K562 (cell line): ENCODE measurements around the gene TOMM22. TPM values are rescaled to one million over a fixed set of nuclear protein-coding genes. Genes with fewer than 3 reads are reported as not detected.

ENCODE experiments used
- ATAC-seq: fragments of 200-7000 bp; cut with Tn5 transposase; 3 replicates; pipeline ENCODE4 v1.9.1; 2020; ENCODE audit warnings: moderate library complexity
- BruUV-seq: library from RNA; stranded (reverse); fragments of 400-500 nt; replicated peaks from 2 replicates; lab custom pipeline; 2021; lab: Mats Ljungman, UMichigan
- CTCF ChIA-PET: fragments of 300-600 bp; formaldehyde crosslinking; extraction: SDS; loops from one replicate; lab custom pipeline; 2021; ENCODE audit warnings: low intra/inter-chr PET ratio; lab: Yijun Ruan, JAX
- POLR2A ChIA-PET: fragments of 300-600, 350-650 bp; sonication (Branson Sonifier 250); formaldehyde crosslinking; extraction: SDS; loops from one replicate; lab custom pipeline; 2021; ENCODE audit warnings: antibody characterized with exemption, inconsistent platforms; lab: Yijun Ruan, JAX
- DNase-seq, 4 experiments: peaks; one replicate each; pipeline versions ENCODE4 v3.0.0 to v3.0.0-alpha.2; 2011 to 2018; ENCODE audit warnings: low spot score in 3 of 4, mixed read lengths in 3 of 4; ENCODE audit errors: extremely low read depth in 1 of 4
- FAIRE-seq: peaks from 2 replicates; lab custom pipeline; 2011; peaks lifted over from hg19 to GRCh38; lab: Jason Lieb, UNC
- H2AFZ ChIP-seq: 2 replicates; pipeline ENCODE4 v1.6.0; 2011; ENCODE audit warnings: low read depth, low read length, control low read depth, inconsistent platforms
- H3K27ac ChIP-seq: fragments of 200-600 bp; 3 replicates; pipeline ENCODE4 v1.8.0; 2011; ENCODE audit warnings: low read depth, mild to moderate bottlenecking, control low read depth, inconsistent platforms, low read length, moderate library complexity, mixed read lengths; ENCODE audit errors: extremely low read depth
- H3K27me3 ChIP-seq, 2 experiments: fragments of 300-600 bp in 1 of 2; 2 replicates in 1 of 2; 3 replicates in 1 of 2; pipeline versions ENCODE4 v1.6.0 to v1.8.0; 2011; ENCODE audit warnings: inconsistent platforms in 2 of 2, low read length in 2 of 2, mild to moderate bottlenecking in 1 of 2, mixed read lengths in 1 of 2, moderate library complexity in 1 of 2; ENCODE audit not compliant: control insufficient read depth in 2 of 2, insufficient read depth in 2 of 2
- H3K36me3 ChIP-seq: fragments of 300-600 bp; 3 replicates; pipeline ENCODE4 v1.8.0; 2011; ENCODE audit warnings: mild to moderate bottlenecking, low read length, inconsistent platforms; ENCODE audit not compliant: control insufficient read depth, insufficient read depth
- H3K4me1 ChIP-seq, 2 experiments: fragments of 200-600 bp in 1 of 2; replicated peaks in 1 of 2; 2 replicates in 1 of 2; 3 replicates in 1 of 2; pipeline versions ENCODE4 v1.5.1 to v1.8.0; 2011; ENCODE audit warnings: inconsistent platforms in 2 of 2, low read length in 2 of 2, mild to moderate bottlenecking in 1 of 2, mixed read lengths in 1 of 2, moderate library complexity in 1 of 2; ENCODE audit not compliant: control insufficient read depth in 2 of 2, insufficient read depth in 2 of 2
- H3K4me2 ChIP-seq: 2 replicates; pipeline ENCODE4 v1.6.1; 2011; ENCODE audit warnings: low read length, control low read depth, inconsistent platforms, mixed read lengths; ENCODE audit not compliant: insufficient read depth
- H3K4me3 ChIP-seq: fragments of 200-600 bp; sonication (generic), shearing (Covaris generic); 2 replicates; pipeline ENCODE4 v1.5.1; 2016; ENCODE audit warnings: control low read depth, inconsistent platforms
- H3K79me2 ChIP-seq: fragments of 200-600 bp; 3 replicates; pipeline ENCODE4 v1.8.0; 2011; ENCODE audit warnings: low read length, inconsistent platforms; ENCODE audit not compliant: control insufficient read depth, insufficient read depth
- H3K9ac ChIP-seq, 2 experiments: 2 replicates each; pipeline versions ENCODE4 v1.6.0 to v1.6.1; 2011; ENCODE audit warnings: low read depth in 2 of 2, low read length in 2 of 2, control low read depth in 1 of 2, inconsistent platforms in 1 of 2, mild to moderate bottlenecking in 1 of 2, mixed read lengths in 1 of 2; ENCODE audit not compliant: insufficient read depth in 1 of 2
- H3K9me1 ChIP-seq: one replicate; pipeline ENCODE4 v1.6.0; 2011; ENCODE audit warnings: inconsistent platforms, mild to moderate bottlenecking, low read length, moderate library complexity; ENCODE audit not compliant: control insufficient read depth, insufficient read depth
- H3K9me3 ChIP-seq: replicated peaks from 2 replicates; pipeline ENCODE4 v1.5.1; 2011; ENCODE audit warnings: low read depth, low read length, inconsistent platforms; ENCODE audit not compliant: control insufficient read depth, insufficient read depth
- H4K20me1 ChIP-seq: replicated peaks from 2 replicates; pipeline ENCODE4 v1.6.1; 2011; ENCODE audit warnings: low read length, inconsistent platforms, mixed read lengths; ENCODE audit not compliant: control insufficient read depth, insufficient read depth
- ARID1B ChIP-seq: fragments of 450-650 bp; IDR thresholded peaks from 2 replicates; pipeline ENCODE4 v1.6.1; 2016; ENCODE audit warnings: antibody characterized with exemption, mild to moderate bottlenecking, inconsistent platforms
- CAMTA2 ChIP-seq: fragments of 250-450 bp; sonication (Bioruptor Pico); conservative IDR thresholded peaks from 2 replicates; pipeline ENCODE4 v1.5.1; 2022
- CCAR2 ChIP-seq: fragments of 200-400 bp; formaldehyde crosslinking; IDR thresholded peaks from 2 replicates; pipeline ENCODE4 v1.6.1; 2017; ENCODE audit warnings: mild to moderate bottlenecking, low read depth, low read length
- CHD1 ChIP-seq: fragments of 200-600 bp; sonication (generic); IDR thresholded peaks from one replicate; pipeline ENCODE4 v1.6.1; 2012; ENCODE audit warnings: mild to moderate bottlenecking, moderate library complexity, low read length, inconsistent platforms
- FOXM1 ChIP-seq, 2 experiments: fragments of 450-650 bp in 1 of 2; sonication (generic) in 1 of 2; formaldehyde crosslinking in 1 of 2; IDR thresholded peaks; 2 replicates each; pipeline versions ENCODE4 v1.6.1 to v1.9.0; 2017 to 2022; ENCODE audit warnings: low read depth in 2 of 2, mild to moderate bottlenecking in 2 of 2, missing genetic modification reagents in 1 of 2, moderate library complexity in 1 of 2
- HDAC8 ChIP-seq: fragments of 450-650 bp; IDR thresholded peaks from 2 replicates; pipeline ENCODE4 v1.6.1; 2016; ENCODE audit warnings: mild to moderate bottlenecking, missing genetic modification characterization, moderate library complexity, missing compliant biosample characterization
- MYBL2 ChIP-seq, 2 experiments: fragments of 450-650 bp in 1 of 2; sonication (generic) in 1 of 2; formaldehyde crosslinking in 1 of 2; IDR thresholded peaks; 2 replicates each; pipeline versions ENCODE4 v1.6.1 to v1.8.1; 2017 to 2022; ENCODE audit warnings: borderline replicate concordance in 1 of 2, inconsistent platforms in 1 of 2, low read depth in 1 of 2, mild to moderate bottlenecking in 1 of 2, missing genetic modification reagents in 1 of 2, moderate library complexity in 1 of 2
- RAD21 ChIP-seq, 2 experiments: fragments of 250-450 bp in 1 of 2; fragments of 450-650 bp in 1 of 2; sonication (Bioruptor Pico) in 1 of 2; formaldehyde crosslinking in 1 of 2; IDR thresholded peaks in 1 of 2; conservative IDR thresholded peaks in 1 of 2; 2 replicates each; pipeline versions ENCODE4 v1.4.0 to v1.8.0; 2020 to 2022; ENCODE audit warnings: mild to moderate bottlenecking in 2 of 2, moderate library complexity in 1 of 2
- SAFB ChIP-seq: fragments of 200-400 bp; formaldehyde crosslinking; IDR thresholded peaks from 2 replicates; pipeline ENCODE4 v1.6.1; 2017; ENCODE audit warnings: low read depth, low read length, borderline replicate concordance
- ZNF655 ChIP-seq: fragments of 250-450 bp; sonication (Bioruptor Pico); IDR thresholded peaks from 2 replicates; pipeline ENCODE4 v1.5.0; 2021
- WGBS: fragments of 100-300 bp; shearing (Covaris generic); methylation state at CpG from one replicate; pipeline ENCODE4 v1.1.6; 2016; ENCODE audit warnings: low coverage, mixed read lengths; ENCODE audit not compliant: insufficient coverage; ENCODE audit errors: missing lambda C conversion rate; 5-methylcytosine and 5-hydroxymethylcytosine counted together
- in situ Hi-C: fragments of 300-500 bp; cut with MboI; formaldehyde crosslinking; loops from 4 replicates; pipeline ENCODE4 v1.15.0; 2018; ENCODE audit warnings: inconsistent platforms, mixed read lengths
- intact Hi-C: fragments of 100-400 bp; cut with micrococcal nuclease; formaldehyde crosslinking; loops from 2 replicates; pipeline ENCODE4 v1.14.2; 2022
- polyA plus RNA-seq, 8 experiments: library from polyadenylated mRNA; depleted of rRNA in 4 of 8; stranded (reverse) in 5 of 8; unstranded in 3 of 8; fragments of >200 nt; fragmentation: Nextera tagmentation in 2 of 8; fragmentation: Illumina TruSeq in 1 of 8; extraction: Ambion mirVana in 2 of 8; extraction: Trizol in 1 of 8; gene quantifications; 2 replicates each; pipeline versions ENCODE4 v1.2.1 to v1.2.3, GENCODE V29; 2011 to 2014; ENCODE audit warnings: inconsistent platforms in 1 of 8, missing spikeins in 1 of 8
- total RNA-seq, 7 experiments: library from RNA; depleted of rRNA in 6 of 7; stranded (reverse); fragments of >200 nt in 6 of 7; fragmentation: Illumina TruSeq in 2 of 7; extraction: Trizol in 2 of 7; gene quantifications; 2 replicates each; pipeline versions ENCODE4 v1.2.1 to v1.2.3, GENCODE V29; 2011 to 2021; ENCODE audit warnings: low replicate concordance in 1 of 7

The TOMM22 gene
- total and polyA plus RNA-seq, 9 of the 15 experiments (the other 6 are each of a cell fraction or from before 2014, with no cell fraction given) = 25.8 to 108 (median 73.8) TPM

GRCh38 chr22:38721551-38721950 is 39.8 kb downstream of the TOMM22 start (continued):
- TF ChIP-seq HDAC8 (tag) (no peak), CCAR2 (no peak), RAD21 (CRISPR knock-in tag; conservative IDR thresholded peaks at IDR 0.05 in 1 of 2, IDR thresholded peaks at IDR 0.05 in 1 of 2) (no peak), SAFB (no peak), ARID1B (no peak), ZNF655 (CRISPR knock-in tag) (no peak), CHD1 (no peak)

GRCh38 chr22:38724176-38724575 is 42.4 kb downstream of the TOMM22 start:
- Histone ChIP-seq H3K4me3 (no peak overlapping the region), H3K4me2 (no peak overlapping the region), H3K9me1 (no peaks in the 10 kb centered on the region), H3K79me2 (no peaks in the 10 kb centered on the region), H3K27ac (no peak overlapping the region), H3K9me3 (no peaks in the 10 kb centered on the region), H3K9ac (no peak overlapping the region), H3K27me3 (no peaks in the 10 kb centered on the region), H4K20me1 (no peaks in the 10 kb centered on the region), H3K36me3 (peaks cover 87% of the 10 kb centered on the region; the same call in 2 of the 3 replicates), H2AFZ (no peak overlapping the region), H3K4me1 (no peaks in the 10 kb centered on the region)
- intact Hi-C loops = no loop called here
- no peak for DNase-seq
- no peak for FAIRE-seq
- TF ChIP-seq FOXM1 (IDR thresholded peaks at IDR 0.05; ENCODE audit: low read depth) (no peak), FOXM1 (CRISPR knock-in tag; IDR thresholded peaks at IDR 0.05; ENCODE audit: low read depth) (no peak), CAMTA2 (CRISPR knock-in tag) (no peak), MYBL2 (IDR thresholded peaks at IDR 0.05; ENCODE audit: low read depth) (no peak), MYBL2 (CRISPR knock-in tag; IDR thresholded peaks at IDR 0.05; ENCODE audit: borderline replicate concordance) (no peak)
- CTCF ChIA-PET = no interaction called here
- no TSS peak for BruUV-seq
- POLR2A ChIA-PET = interaction anchor here (1.3 to 3.3 kb wide), 6 partner anchors 8 to 18 kb away, joined by 3 to 9 read pairs (median 4); partner anchors contain the start of gene GTPBP1
- 96% methylated on average over 7 of the region's 7 CpGs for WGBS
- in situ Hi-C loops = no loop called here
- no peak for ATAC-seq
